K562 (cell line): ENCODE results near the gene ZFAND2B. TPM values are rescaled to one million over a fixed set of nuclear protein-coding genes. Genes with fewer than 3 reads are reported as not detected.

ENCODE experiments used
- BRCA1 ChIP-seq, 2 experiments: fragments of 450-650 bp in 1 of 2; sonication (generic) in 1 of 2; formaldehyde crosslinking in 1 of 2; IDR thresholded peaks; 2 replicates each; pipeline versions ENCODE4 v1.5.0 to v1.6.1; 2017 to 2020; ENCODE audit warnings: mild to moderate bottlenecking in 1 of 2, missing genetic modification reagents in 1 of 2
- FOXK2 ChIP-seq, 2 experiments: fragments of 450-650 bp; IDR thresholded peaks in 1 of 2; conservative IDR thresholded peaks in 1 of 2; 2 replicates each; pipeline ENCODE4 v1.6.1; 2016; ENCODE audit warnings: low read depth in 2 of 2, mild to moderate bottlenecking in 1 of 2
- IRF2 ChIP-seq: sonication (generic); formaldehyde crosslinking; IDR thresholded peaks from 2 replicates; pipeline ENCODE4 v1.8.1; 2022; ENCODE audit warnings: mild to moderate bottlenecking, missing genetic modification reagents
- MECOM ChIP-seq: fragments of 250-450 bp; sonication (Bioruptor Pico); IDR thresholded peaks from 2 replicates; pipeline ENCODE4 v1.8.0; 2022; ENCODE audit warnings: inconsistent platforms
- PCBP2 ChIP-seq: fragments of 200-400 bp; formaldehyde crosslinking; IDR thresholded peaks from 2 replicates; pipeline ENCODE4 v1.6.1; 2018; ENCODE audit warnings: low read length, low read depth, mild to moderate bottlenecking, moderate library complexity; ENCODE audit not compliant: poor library complexity, severe bottlenecking
- TARDBP ChIP-seq: fragments of 450-650 bp; IDR thresholded peaks from 2 replicates; pipeline ENCODE4 v1.6.1; 2016
- ZNF23 ChIP-seq: fragments of 250-450 bp; sonication (Bioruptor Pico); IDR thresholded peaks from 2 replicates; pipeline ENCODE4 v1.4.0; 2020; ENCODE audit warnings: mild to moderate bottlenecking
- ZNF584 ChIP-seq: fragments of 200-800 bp; sonication (Bioruptor generic); IDR thresholded peaks from 2 replicates; pipeline ENCODE4 v1.6.1; 2016; ENCODE audit warnings: low read depth, mild to moderate bottlenecking, missing genetic modification characterization, missing compliant biosample characterization
- ZNF75A ChIP-seq: fragments of 450-650 bp; formaldehyde crosslinking; IDR thresholded peaks from 2 replicates; pipeline ENCODE4 v1.4.0; 2020; ENCODE audit warnings: mild to moderate bottlenecking
- ZNF785 ChIP-seq: fragments of 250-450 bp; sonication (Bioruptor Pico); IDR thresholded peaks from 2 replicates; pipeline ENCODE4 v1.4.0; 2020; ENCODE audit warnings: mild to moderate bottlenecking
- polyA plus RNA-seq, 8 experiments: library from polyadenylated mRNA; depleted of rRNA in 4 of 8; stranded (reverse) in 5 of 8; unstranded in 3 of 8; fragments of >200 nt; fragmentation: Nextera tagmentation in 2 of 8; fragmentation: Illumina TruSeq in 1 of 8; extraction: Ambion mirVana in 2 of 8; extraction: Trizol in 1 of 8; gene quantifications; 2 replicates each; pipeline versions ENCODE4 v1.2.1 to v1.2.3, GENCODE V29; 2011 to 2014; ENCODE audit warnings: inconsistent platforms in 1 of 8, missing spikeins in 1 of 8
- total RNA-seq, 7 experiments: library from RNA; depleted of rRNA in 6 of 7; stranded (reverse); fragments of >200 nt in 6 of 7; fragmentation: Illumina TruSeq in 2 of 7; extraction: Trizol in 2 of 7; gene quantifications; 2 replicates each; pipeline versions ENCODE4 v1.2.1 to v1.2.3, GENCODE V29; 2011 to 2021; ENCODE audit warnings: low replicate concordance in 1 of 7
- TF ChIP-seq, protein P1 (sequence below): fragments of 250-450 bp; sonication (Bioruptor Pico); IDR thresholded peaks from 2 replicates; pipeline ENCODE4 v1.4.0; 2020; ENCODE audit warnings: borderline replicate concordance
- TF ChIP-seq, protein P2 (sequence below): fragments of 450-650 bp; IDR thresholded peaks from 2 replicates; pipeline ENCODE4 v1.7.0; 2016; ENCODE audit warnings: borderline replicate concordance
- TF ChIP-seq, protein P3 (sequence below), 2 experiments: IDR thresholded peaks in 1 of 2; conservative IDR thresholded peaks in 1 of 2; 2 replicates each; pipeline ENCODE4 v1.6.1; 2016; ENCODE audit warnings: low read depth in 2 of 2, mild to moderate bottlenecking in 1 of 2, missing compliant biosample characterization in 1 of 2, missing genetic modification characterization in 1 of 2, moderate library complexity in 1 of 2
- TF ChIP-seq, protein P4 (sequence below): sonication (generic); formaldehyde crosslinking; IDR thresholded peaks from 2 replicates; pipeline ENCODE4 v1.8.0; 2022; ENCODE audit warnings: mild to moderate bottlenecking, missing genetic modification reagents, borderline replicate concordance
- TF ChIP-seq, protein P5 (sequence below): sonication (generic); formaldehyde crosslinking; IDR thresholded peaks from 2 replicates; pipeline ENCODE4 v1.4.0; 2020; ENCODE audit warnings: mild to moderate bottlenecking, missing genetic modification reagents

Gene ZFAND2B
- total and polyA plus RNA-seq, 9 of the 15 experiments (the other 6 are each of a cell fraction or from before 2014, with no cell fraction given), result 9.9 to 33.3 (median 26.1) TPM

DNA sequence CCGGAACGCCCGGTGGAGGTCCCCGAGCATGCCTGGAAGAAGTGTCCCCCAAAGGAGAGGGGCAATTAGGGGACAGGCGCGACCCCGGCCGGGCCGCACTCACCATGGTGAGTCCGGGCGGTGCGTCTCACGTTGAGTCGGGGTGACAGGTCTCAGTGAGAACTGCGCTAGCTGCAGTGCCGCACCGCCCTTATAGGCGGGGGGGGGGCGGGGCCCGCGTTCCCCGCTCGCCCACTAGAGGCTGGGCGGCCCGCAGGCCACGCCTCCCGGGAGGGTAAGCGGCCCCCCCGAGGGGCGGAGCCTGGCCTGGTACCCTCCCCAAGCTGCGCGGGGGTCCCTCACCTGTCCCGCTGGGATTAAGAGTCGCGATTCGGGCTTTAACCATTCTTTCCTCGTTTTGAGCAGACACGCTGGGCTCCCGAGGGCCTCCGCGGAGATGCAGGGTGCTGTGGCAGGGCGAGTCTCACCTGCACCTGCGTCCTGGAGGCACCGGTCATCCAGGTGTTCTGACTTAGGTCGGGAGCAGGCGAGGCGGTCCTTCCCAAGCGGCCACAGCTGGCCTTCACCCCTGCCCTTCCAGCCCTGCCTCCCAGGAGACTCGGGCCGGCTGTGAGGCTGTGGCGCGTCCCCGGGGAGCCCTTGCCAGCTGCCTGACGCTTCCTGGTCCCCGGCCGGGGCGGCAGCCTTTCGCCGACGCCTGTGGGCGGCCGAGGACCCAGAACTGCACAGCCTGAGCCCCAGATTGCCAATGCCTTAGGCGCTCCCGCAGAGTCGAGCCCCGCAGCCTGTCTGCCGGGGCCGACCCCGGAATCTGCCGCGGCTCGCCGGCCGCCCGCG lies 47.4 kb downstream of the ZFAND2B start, which contains the start of gene TUBA4A (continued):
- TF ChIP-seq, protein P1, sequence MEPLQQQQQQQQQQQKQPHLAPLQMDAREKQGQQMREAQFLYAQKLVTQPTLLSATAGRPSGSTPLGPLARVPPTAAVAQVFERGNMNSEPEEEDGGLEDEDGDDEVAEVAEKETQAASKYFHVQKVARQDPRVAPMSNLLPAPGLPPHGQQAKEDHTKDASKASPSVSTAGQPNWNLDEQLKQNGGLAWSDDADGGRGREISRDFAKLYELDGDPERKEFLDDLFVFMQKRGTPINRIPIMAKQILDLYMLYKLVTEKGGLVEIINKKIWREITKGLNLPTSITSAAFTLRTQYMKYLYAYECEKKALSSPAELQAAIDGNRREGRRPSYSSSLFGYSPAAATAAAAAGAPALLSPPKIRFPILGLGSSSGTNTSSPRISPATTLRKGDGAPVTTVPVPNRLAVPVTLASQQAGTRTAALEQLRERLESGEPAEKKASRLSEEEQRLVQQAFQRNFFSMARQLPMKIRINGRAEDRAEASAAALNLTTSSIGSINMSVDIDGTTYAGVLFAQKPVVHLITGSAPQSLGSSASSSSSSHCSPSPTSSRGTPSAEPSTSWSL (CRISPR knock-in tag), result no peak
- no peak for TF ChIP-seq ZNF23 (CRISPR knock-in tag)
- no peak for TF ChIP-seq FOXK2 (conservative IDR thresholded peaks at IDR 0.05 in 1 of 2, IDR thresholded peaks at IDR 0.05 in 1 of 2; ENCODE audit: low read depth in 2 of 2)
- TF ChIP-seq, protein P2, sequence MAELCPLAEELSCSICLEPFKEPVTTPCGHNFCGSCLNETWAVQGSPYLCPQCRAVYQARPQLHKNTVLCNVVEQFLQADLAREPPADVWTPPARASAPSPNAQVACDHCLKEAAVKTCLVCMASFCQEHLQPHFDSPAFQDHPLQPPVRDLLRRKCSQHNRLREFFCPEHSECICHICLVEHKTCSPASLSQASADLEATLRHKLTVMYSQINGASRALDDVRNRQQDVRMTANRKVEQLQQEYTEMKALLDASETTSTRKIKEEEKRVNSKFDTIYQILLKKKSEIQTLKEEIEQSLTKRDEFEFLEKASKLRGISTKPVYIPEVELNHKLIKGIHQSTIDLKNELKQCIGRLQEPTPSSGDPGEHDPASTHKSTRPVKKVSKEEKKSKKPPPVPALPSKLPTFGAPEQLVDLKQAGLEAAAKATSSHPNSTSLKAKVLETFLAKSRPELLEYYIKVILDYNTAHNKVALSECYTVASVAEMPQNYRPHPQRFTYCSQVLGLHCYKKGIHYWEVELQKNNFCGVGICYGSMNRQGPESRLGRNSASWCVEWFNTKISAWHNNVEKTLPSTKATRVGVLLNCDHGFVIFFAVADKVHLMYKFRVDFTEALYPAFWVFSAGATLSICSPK, result no peak
- 0 out of 2 replicates have a peak, but pooled peaks have one; percentile 28 for TF ChIP-seq TARDBP
- TF ChIP-seq, protein P3, sequence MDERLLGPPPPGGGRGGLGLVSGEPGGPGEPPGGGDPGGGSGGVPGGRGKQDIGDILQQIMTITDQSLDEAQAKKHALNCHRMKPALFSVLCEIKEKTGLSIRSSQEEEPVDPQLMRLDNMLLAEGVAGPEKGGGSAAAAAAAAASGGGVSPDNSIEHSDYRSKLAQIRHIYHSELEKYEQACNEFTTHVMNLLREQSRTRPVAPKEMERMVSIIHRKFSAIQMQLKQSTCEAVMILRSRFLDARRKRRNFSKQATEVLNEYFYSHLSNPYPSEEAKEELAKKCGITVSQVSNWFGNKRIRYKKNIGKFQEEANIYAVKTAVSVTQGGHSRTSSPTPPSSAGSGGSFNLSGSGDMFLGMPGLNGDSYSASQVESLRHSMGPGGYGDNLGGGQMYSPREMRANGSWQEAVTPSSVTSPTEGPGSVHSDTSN (CRISPR knock-in tag; IDR thresholded peaks at IDR 0.05; ENCODE audit: low read depth), result no peak
- TF ChIP-seq, protein P3 (tag; conservative IDR thresholded peaks at IDR 0.05; ENCODE audit: low read depth), result no peak
- no peak for TF ChIP-seq ZNF584 (CRISPR knock-in tag)
- TF ChIP-seq, protein P4, sequence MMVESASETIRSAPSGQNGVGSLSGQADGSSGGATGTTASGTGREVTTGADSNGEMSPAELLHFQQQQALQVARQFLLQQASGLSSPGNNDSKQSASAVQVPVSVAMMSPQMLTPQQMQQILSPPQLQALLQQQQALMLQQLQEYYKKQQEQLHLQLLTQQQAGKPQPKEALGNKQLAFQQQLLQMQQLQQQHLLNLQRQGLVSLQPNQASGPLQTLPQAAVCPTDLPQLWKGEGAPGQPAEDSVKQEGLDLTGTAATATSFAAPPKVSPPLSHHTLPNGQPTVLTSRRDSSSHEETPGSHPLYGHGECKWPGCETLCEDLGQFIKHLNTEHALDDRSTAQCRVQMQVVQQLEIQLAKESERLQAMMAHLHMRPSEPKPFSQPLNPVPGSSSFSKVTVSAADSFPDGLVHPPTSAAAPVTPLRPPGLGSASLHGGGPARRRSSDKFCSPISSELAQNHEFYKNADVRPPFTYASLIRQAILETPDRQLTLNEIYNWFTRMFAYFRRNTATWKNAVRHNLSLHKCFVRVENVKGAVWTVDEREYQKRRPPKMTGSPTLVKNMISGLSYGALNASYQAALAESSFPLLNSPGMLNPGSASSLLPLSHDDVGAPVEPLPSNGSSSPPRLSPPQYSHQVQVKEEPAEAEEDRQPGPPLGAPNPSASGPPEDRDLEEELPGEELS (CRISPR knock-in tag), result no peak
- TF ChIP-seq PCBP2, result no peak
- TF ChIP-seq, protein P5, sequence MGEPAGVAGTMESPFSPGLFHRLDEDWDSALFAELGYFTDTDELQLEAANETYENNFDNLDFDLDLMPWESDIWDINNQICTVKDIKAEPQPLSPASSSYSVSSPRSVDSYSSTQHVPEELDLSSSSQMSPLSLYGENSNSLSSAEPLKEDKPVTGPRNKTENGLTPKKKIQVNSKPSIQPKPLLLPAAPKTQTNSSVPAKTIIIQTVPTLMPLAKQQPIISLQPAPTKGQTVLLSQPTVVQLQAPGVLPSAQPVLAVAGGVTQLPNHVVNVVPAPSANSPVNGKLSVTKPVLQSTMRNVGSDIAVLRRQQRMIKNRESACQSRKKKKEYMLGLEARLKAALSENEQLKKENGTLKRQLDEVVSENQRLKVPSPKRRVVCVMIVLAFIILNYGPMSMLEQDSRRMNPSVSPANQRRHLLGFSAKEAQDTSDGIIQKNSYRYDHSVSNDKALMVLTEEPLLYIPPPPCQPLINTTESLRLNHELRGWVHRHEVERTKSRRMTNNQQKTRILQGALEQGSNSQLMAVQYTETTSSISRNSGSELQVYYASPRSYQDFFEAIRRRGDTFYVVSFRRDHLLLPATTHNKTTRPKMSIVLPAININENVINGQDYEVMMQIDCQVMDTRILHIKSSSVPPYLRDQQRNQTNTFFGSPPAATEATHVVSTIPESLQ (CRISPR knock-in tag), result no peak
- TF ChIP-seq ZNF785 (CRISPR knock-in tag), result no peak
- TF ChIP-seq ZNF75A (CRISPR knock-in tag), result no peak
- no peak for TF ChIP-seq IRF2 (CRISPR knock-in tag)
- TF ChIP-seq MECOM (CRISPR knock-in tag), result no peak
- TF ChIP-seq BRCA1 (IDR thresholded peaks at IDR 0.05), result no peak
- no peak for TF ChIP-seq BRCA1 (CRISPR knock-in tag; IDR thresholded peaks at IDR 0.05)
